Upper lobe of left lung (tissue), 4 donors: ENCODE results near the gene LARP1B.

Source experiments
- CTCF ChIP-seq, 6 experiments: fragments of 450-650 bp in 4 of 6; fragments of 200-600 bp in 2 of 6; sonication (generic) in 2 of 6; IDR thresholded peaks; one replicate each; pipeline ENCODE4 v1.5.1; 2016 to 2019; ENCODE audit warnings: antibody characterized with exemption in 6 of 6
- POLR2A ChIP-seq, 4 donors: fragments of 450-650 bp; IDR thresholded peaks; one replicate each; pipeline ENCODE4 v1.5.1; 2016 to 2017; ENCODE audit warnings: antibody characterized with exemption in 4 of 4, mild to moderate bottlenecking in 2 of 4
- POLR2AphosphoS5 ChIP-seq, 2 donors: sonication (generic); formaldehyde crosslinking; IDR thresholded peaks; one replicate each; pipeline ENCODE4 v1.5.1; 2017; ENCODE audit warnings: antibody characterized with exemption in 2 of 2

- TF ChIP-seq POLR2A (IDR thresholded peaks at IDR 0.05) = no peak
- TF ChIP-seq CTCF (IDR thresholded peaks at IDR 0.05) = no peak
- no peak for TF ChIP-seq POLR2AphosphoS5 (IDR thresholded peaks at IDR 0.05)
These were observed 35.8 kb upstream of the LARP1B start for GRCh38 chr4:128025319-128025718.
